Activated T-cell treated with anti-CD3 and anti-CD28 coated beads for 24 hours (primary cell): ENCODE results near the gene MFAP5.
"Not testable (repeated sequence)": the region's sequence is repeated elsewhere in the genome, so short reads cannot be mapped to it uniquely, and the experiment has no call there.

Experiments
- DNase-seq: peaks from one replicate; pipeline ENCODE4 v3.0.0-alpha.2; 2020; ENCODE audit warnings: low read depth

MFAP5 gene

DNA sequence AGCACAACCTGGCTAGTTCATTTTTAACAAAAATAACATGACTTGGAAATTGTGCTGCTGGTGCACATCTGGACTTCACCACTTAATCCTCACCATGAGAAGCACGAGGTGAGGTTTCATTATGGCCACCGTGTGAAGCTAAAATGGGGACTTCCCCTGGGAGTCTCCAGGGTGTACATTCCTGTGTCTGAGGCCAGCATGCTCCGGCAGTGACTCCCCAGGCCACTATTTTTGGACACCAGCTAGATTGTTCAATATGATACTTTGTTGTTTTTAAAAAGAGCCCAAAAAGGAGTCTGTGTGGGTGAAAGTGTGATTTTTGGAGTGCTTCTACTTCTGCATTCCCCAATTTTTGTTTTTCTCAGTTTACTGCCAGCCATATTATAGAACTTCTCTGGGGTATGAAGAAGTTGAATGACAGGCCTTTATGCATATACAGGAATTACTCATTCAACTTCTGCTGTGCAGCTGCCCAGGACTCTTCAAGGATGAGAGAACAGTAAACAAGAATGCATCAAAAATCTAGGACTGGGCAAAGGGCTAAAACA, 33.1 kb downstream of the MFAP5 start:
- DNase-seq = no peak

DNA sequence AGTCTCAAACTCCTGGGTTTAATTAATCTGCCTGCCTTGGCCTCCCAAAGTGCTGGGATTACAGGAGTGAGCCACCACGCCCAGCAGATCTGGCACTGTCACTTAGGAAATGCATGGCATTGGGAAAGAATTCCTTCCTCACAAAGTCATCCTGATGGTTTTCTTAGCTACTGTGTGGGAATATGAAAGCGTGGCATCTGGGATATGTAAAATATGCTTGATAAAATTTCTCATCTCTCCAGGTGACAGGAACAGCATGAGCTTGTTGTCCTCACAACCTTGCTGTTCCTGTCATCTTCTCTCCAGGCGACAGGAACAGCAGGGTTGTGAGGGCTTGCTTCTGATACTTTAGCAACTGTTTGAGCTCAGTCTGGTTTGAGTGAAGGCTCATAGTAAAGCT, 33.9 kb downstream of the MFAP5 start:
- no peak for DNase-seq

DNA sequence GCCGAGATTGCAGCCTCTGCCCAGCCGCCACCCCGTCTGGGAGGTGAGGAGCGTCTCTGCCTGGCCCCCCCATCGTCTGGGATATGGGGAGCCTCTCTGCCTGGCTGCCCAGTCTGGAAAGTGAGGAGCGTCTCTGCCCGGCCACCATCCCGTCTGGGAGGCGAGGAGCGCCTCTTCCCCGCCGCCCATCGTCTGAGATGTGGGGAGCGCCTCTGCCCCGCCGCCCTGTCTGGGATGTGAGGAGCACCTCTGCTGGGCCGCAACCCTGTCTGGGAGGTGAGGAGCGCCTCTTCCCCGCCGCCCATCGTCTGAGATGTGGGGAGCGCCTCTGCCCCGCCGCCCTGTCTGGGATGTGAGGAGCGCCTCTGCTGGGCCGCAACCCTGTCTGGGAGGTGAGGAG, 37.9 kb downstream of the MFAP5 start:
- not testable (repeated sequence) for DNase-seq

DNA sequence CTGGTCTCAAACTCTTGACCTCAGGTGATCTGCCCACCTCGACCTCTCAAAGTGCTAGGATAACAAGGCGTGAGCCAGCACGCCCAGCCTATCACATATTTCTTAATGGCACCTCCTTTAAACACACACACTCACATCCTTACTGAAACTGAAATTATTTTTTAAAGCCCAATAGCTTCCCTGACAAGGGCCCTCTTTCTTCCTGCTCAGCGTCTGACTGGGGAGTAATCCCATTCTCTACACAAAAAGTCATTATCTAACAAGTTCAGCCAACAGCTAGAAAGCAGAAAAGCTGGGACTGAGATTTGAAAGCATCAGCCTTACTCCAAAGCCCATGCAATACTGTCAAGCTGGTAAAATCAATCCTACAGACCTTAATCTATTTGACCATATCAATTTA, 40.0 kb downstream of the MFAP5 start:
- DNase-seq = no peak

DNA sequence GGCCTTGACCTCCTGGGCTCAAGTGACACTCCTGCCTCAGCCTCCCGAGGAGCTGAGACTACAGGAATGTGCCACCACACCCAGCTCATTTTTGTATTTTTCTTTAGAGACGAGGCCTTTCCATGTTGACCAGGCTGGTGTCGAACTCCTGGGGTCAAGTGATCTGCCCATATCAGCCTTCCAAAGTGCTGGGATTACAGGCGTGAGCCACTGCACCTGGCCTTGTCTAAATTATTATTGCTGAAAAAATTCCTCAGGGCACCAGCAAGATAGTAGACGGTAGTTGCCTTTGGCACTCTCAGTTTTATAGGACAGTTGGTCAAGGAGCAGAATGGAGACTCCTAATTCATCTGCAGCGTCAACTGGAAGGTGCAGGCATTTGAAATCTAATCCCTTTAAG, 47.4 kb downstream of the MFAP5 start:
- DNase-seq = no peak

DNA sequence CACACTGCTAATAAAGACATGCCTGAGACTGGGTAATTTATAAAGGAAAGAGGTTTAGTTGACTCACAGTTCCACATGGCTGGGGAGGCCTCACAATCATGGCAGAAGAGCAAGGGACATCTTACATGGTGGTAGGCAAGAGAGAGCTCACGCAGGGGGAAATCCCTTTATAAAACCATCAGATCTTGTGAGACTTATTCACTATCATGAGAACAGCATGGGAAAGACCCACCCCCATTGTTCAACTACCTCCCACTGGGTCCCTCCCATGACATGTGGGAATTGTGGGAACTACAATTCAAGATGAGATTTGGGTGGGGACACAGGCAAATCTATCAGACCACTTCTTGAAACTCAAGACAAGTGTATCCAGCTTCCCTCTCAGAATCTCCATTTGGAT, 48.7 kb downstream of the MFAP5 start:
- not testable (repeated sequence) for DNase-seq

DNA sequence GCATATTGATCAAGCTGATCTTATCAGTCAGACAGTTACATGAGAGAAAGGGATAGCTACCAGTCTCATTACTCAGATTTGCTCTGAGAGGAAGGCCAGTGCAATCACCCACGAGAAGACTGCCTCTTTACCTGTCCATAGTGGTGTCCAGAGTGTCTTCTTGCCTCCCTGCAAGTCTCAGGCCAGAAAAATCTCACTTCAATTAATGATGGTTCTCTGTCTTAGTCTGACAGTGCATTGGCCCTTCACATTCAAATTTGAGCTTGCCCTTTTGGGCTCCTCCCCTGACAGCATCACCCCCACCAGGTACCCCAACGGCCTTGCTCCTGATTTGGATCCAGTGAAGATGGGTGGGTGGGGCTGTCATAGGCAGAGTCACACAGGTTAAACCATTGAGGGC, 50.0 kb downstream of the MFAP5 start, which contains the start of gene AICDA:
TSS of gene AICDA (minus strand) at position 231 of the 400 bp plus-strand sequence. CDS start at position 139, 92 bp downstream.
- no peak for DNase-seq

DNA sequence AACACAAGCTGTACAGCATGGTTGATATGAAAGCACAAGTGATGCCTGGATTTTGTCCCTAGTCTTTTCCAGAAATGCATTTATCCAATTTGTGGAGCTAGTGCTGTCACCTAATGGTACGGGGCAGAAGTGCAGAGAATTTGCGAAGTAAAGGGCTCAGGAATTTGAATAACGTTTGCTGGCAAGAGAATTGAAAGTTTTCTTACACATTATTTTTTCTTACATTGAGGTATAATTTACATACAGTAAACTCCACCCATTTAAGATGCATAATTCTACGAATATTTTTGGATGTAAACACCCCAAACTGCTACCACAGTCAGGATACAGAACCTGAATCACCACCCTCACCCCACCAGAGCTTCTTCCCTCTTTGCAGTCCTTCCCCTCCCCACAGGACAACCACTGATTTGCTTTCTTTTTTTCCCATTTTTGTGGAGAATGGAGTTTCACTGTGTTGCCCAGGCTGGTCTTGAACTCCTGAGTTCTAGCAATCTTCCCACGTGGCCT, 53.5 kb downstream of the MFAP5 start:
- DNase-seq = no peak

DNA sequence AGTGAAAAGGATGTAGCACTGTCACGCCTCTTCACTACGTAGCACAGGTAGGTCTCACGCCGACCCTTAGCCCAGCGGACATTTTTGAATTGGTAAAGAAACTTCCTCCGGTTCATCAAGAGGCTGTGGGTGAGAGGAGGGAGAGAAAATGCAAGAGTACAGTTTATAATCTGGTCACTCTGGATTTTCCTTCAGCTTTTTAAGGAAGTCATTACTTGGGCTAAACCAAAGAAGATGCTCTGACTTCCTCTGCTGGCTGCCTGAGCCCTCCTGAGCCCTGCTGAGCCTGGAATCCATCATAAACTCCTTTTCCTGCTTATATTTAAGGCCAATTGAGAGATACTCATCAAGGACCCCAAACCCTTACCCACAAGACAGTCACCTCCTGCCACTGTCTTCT, 55.7 kb downstream of the MFAP5 start:
- DNase-seq = no peak

DNA sequence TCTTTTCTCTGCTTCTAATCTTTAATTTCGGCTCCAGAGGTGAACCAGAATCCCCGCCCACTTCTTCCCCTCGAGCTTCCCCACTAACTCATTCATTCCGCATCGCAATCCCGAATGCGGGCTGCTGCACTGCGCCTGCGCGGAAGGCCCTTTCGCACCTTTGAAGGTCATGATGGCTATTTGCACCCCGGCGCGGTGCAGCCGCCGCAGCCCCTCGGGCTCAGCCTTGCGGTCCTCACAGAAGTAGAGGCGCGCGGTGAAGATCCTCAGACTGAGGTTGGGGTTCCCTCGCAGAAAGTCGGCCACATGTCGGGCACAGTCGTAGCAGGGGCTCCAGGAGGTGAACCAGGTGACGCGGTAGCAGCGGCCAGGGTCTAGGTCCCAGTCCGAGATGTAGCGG, 57.6 kb downstream of the MFAP5 start:
- DNase-seq = no peak

DNA sequence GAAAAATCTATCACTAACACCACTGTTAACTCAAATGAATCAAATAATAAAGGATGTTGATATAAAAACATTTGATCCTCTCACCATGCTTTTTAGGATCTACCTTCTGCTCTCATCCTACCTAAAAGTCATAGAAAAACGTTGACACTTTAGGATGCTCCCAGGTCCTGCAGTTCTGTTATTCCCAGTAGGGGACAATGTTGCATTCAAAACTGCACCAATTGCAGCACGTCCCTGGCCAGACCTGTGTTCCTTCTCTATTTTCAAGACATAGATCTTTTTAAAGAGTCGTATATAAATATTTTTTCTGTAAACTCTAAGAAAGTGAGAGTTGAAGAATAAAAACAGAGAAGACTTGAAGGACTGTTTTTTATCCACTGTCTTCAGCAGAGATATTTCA, 58.8 kb downstream of the MFAP5 start:
- no peak for DNase-seq

DNA sequence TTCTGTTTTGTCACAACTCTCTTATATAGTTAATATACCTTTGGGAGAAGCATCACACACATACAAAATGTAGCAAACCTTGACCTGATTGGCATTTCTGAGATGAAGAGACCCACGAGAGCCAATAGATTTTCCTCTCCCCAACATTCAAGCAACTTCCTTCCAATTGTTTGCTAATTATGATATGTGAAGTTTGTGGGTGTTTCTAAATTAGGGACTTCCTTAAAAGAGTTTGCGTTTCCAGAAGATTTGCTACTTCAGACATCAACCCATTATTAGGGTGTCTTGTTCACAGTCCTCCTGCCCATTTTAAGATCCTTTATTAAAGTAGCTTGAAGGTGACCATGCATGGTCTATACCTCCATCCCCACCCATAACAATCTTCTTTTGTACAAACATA, 59.3 kb downstream of the MFAP5 start:
- DNase-seq = no peak

DNA sequence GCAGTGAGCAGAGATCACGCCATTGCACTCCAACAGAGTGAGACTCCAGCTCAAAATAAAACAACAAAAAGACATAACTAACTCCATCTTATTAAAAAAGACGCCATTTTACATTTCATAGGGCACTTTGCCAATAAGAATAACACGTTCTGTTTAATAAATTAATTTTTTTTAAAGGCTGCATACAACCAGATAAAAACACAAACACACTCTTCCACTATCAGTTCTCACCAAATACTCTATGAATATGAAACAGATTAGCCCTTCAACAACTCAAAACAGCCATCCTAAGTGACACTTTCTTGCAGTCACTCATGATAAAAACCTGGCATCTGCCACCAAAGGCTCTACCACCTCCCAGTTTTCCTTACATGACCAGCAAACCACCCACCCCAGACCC, 66.1 kb downstream of the MFAP5 start:
- no peak for DNase-seq
